Gastrocnemius medialis (tissue), 4 donors: ENCODE results near the gene PCID2.

Experiments
- POLR2A ChIP-seq, 2 donors: fragments of 450-650 bp; IDR thresholded peaks; one replicate each; pipeline ENCODE4 v1.6.1; 2017; ENCODE audit warnings: antibody characterized with exemption in 2 of 2, mild to moderate bottlenecking in 2 of 2, moderate library complexity in 2 of 2
- TF ChIP-seq, protein P1 (sequence below), 5 experiments: fragments of 450-650 bp in 3 of 5; fragments of 200-600 bp in 2 of 5; sonication (generic) in 2 of 5; IDR thresholded peaks in 4 of 5; conservative IDR thresholded peaks in 1 of 5; 1 replicate in 4 of 5; 2 replicates in 1 of 5; pipeline ENCODE4 v1.5.1; 2016 to 2019; ENCODE audit warnings: antibody characterized with exemption in 5 of 5, mild to moderate bottlenecking in 3 of 5, moderate library complexity in 3 of 5

DNA sequence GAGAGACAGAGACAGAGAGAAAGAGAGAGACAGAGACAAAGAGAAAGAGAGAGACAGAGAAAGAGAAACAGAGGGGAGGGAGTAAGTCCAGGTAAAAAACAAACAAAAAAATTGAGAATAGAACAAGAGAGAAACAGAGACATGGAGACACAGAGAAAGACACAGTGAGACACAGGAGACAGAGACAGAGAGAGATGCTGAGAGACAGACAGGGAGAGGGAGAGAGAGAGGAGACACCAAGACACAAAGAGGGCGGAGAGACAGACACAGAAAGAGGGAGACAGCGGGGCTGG lies 55.8 kb downstream of the PCID2 start:
- TF ChIP-seq, protein P1, sequence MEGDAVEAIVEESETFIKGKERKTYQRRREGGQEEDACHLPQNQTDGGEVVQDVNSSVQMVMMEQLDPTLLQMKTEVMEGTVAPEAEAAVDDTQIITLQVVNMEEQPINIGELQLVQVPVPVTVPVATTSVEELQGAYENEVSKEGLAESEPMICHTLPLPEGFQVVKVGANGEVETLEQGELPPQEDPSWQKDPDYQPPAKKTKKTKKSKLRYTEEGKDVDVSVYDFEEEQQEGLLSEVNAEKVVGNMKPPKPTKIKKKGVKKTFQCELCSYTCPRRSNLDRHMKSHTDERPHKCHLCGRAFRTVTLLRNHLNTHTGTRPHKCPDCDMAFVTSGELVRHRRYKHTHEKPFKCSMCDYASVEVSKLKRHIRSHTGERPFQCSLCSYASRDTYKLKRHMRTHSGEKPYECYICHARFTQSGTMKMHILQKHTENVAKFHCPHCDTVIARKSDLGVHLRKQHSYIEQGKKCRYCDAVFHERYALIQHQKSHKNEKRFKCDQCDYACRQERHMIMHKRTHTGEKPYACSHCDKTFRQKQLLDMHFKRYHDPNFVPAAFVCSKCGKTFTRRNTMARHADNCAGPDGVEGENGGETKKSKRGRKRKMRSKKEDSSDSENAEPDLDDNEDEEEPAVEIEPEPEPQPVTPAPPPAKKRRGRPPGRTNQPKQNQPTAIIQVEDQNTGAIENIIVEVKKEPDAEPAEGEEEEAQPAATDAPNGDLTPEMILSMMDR (IDR thresholded peaks at IDR 0.05 in 4 of 5, conservative IDR thresholded peaks at IDR 0.05 in 1 of 5) = no peak
- TF ChIP-seq POLR2A (IDR thresholded peaks at IDR 0.05) = no peak
